Measurements from ENCODE around the gene IGFBPL1.

DNA sequence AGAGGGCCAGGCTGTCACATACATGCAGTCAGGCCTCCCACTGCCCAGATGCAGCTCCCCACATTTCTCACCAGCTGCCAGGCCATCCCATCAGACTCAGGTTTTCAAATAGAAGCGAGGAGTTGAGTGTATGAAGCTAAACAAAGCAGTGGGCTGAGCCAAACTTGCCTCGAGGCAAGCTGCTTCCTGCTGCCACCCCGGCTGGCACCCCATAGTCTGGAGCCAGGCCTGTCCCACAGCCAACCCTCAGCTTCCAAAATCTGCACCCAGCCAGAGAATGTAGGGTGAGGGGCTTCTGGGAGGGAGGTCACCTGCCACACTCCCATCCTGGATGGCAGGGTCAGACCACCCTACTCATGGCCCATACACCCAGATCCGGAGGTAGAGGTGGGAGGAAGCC lies 54.1 kb downstream of the IGFBPL1 start:
- TF ChIP-seq RARB (CRISPR knock-in tag; IDR thresholded peaks at IDR 0.05) = no peak
- TF ChIP-seq ZFP3 (CRISPR knock-in tag; IDR thresholded peaks at IDR 0.05) = no peak
- TF ChIP-seq, protein P1, sequence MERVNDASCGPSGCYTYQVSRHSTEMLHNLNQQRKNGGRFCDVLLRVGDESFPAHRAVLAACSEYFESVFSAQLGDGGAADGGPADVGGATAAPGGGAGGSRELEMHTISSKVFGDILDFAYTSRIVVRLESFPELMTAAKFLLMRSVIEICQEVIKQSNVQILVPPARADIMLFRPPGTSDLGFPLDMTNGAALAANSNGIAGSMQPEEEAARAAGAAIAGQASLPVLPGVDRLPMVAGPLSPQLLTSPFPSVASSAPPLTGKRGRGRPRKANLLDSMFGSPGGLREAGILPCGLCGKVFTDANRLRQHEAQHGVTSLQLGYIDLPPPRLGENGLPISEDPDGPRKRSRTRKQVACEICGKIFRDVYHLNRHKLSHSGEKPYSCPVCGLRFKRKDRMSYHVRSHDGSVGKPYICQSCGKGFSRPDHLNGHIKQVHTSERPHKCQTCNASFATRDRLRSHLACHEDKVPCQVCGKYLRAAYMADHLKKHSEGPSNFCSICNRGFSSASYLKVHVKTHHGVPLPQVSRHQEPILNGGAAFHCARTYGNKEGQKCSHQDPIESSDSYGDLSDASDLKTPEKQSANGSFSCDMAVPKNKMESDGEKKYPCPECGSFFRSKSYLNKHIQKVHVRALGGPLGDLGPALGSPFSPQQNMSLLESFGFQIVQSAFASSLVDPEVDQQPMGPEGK (CRISPR knock-in tag; IDR thresholded peaks at IDR 0.05; ENCODE audit: borderline replicate concordance) = no peak
- TF ChIP-seq ZFP30 (CRISPR knock-in tag; IDR thresholded peaks at IDR 0.05) = no peak
- TF ChIP-seq ZC3H10 (CRISPR knock-in tag; IDR thresholded peaks at IDR 0.05) = no peak
- TF ChIP-seq, protein P2, sequence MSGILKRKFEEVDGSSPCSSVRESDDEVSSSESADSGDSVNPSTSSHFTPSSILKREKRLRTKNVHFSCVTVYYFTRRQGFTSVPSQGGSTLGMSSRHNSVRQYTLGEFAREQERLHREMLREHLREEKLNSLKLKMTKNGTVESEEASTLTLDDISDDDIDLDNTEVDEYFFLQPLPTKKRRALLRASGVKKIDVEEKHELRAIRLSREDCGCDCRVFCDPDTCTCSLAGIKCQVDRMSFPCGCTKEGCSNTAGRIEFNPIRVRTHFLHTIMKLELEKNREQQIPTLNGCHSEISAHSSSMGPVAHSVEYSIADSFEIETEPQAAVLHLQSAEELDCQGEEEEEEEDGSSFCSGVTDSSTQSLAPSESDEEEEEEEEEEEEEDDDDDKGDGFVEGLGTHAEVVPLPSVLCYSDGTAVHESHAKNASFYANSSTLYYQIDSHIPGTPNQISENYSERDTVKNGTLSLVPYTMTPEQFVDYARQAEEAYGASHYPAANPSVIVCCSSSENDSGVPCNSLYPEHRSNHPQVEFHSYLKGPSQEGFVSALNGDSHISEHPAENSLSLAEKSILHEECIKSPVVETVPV (CRISPR knock-in tag; IDR thresholded peaks at IDR 0.05) = no peak
- no peak for TF ChIP-seq ESRRG (CRISPR knock-in tag; IDR thresholded peaks at IDR 0.05)
- TF ChIP-seq PPARA (CRISPR knock-in tag; IDR thresholded peaks at IDR 0.05; ENCODE audit: borderline replicate concordance) = no peak
- TF ChIP-seq SNAI2 (CRISPR knock-in tag; IDR thresholded peaks at IDR 0.05) = no peak
- no peak for TF ChIP-seq ARNTL (CRISPR knock-in tag; IDR thresholded peaks at IDR 0.05; ENCODE audit: borderline replicate concordance, low read depth)
- no peak for TF ChIP-seq OSR1 (CRISPR knock-in tag; IDR thresholded peaks at IDR 0.05)
- TF ChIP-seq, protein P3, sequence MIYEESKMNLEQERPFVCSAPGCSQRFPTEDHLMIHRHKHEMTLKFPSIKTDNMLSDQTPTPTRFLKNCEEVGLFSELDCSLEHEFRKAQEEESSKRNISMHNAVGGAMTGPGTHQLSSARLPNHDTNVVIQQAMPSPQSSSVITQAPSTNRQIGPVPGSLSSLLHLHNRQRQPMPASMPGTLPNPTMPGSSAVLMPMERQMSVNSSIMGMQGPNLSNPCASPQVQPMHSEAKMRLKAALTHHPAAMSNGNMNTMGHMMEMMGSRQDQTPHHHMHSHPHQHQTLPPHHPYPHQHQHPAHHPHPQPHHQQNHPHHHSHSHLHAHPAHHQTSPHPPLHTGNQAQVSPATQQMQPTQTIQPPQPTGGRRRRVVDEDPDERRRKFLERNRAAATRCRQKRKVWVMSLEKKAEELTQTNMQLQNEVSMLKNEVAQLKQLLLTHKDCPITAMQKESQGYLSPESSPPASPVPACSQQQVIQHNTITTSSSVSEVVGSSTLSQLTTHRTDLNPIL (CRISPR knock-in tag; IDR thresholded peaks at IDR 0.05; ENCODE audit: low read depth) = no peak
